B cell (primary cell): ENCODE results near the gene DDX24. TPM values are rescaled to one million over a fixed set of nuclear protein-coding genes. Genes with fewer than 3 reads are reported as not detected.

Experiments used
- ATAC-seq: fragments of 200-7000 bp; cut with Tn5 transposase; one replicate; pipeline ENCODE4 v1.10.0; 2021; ENCODE audit warnings: low read depth, mild to moderate bottlenecking, moderate number of reproducible peaks, moderate library complexity
- CTCF ChIA-PET: fragments of 350-600 bp; sonication (Branson Sonifier 250); formaldehyde crosslinking; loops from one replicate; lab custom pipeline; 2021; ENCODE audit warnings: antibody characterized with exemption, inconsistent platforms; lab: Charles Lee
- POLR2A ChIA-PET: fragments of 350-600 bp; sonication (Branson Sonifier 250); formaldehyde crosslinking; loops from one replicate; lab custom pipeline; 2021; ENCODE audit warnings: antibody characterized with exemption; lab: Charles Lee
- DNase-seq: peaks from one replicate; pipeline ENCODE4 v3.0.0; 2013
- H2AFZ ChIP-seq: 2 replicates; pipeline ENCODE4 v1.6.1; 2012; ENCODE audit warnings: mild to moderate bottlenecking, low read depth, low read length; ENCODE audit not compliant: insufficient read depth, poor library complexity, severe bottlenecking
- H3K27ac ChIP-seq, 2 donors: 1 replicate in 1 of 2; 2 replicates in 1 of 2; pipeline ENCODE4 v1.5.1; 2012 to 2013; ENCODE audit warnings: low read length in 2 of 2, mild to moderate bottlenecking in 2 of 2, moderate library complexity in 1 of 2
- H3K27me3 ChIP-seq, 4 experiments: fragments of 200-600 bp in 1 of 4; sonication (generic) in 1 of 4; replicated peaks in 1 of 4; 1 replicate in 2 of 4; 2 replicates in 2 of 4; pipeline versions ENCODE4 v1.6.1 to v1.7.0; 2013 to 2016; ENCODE audit warnings: low read length in 3 of 4, mild to moderate bottlenecking in 2 of 4, mixed read lengths in 1 of 4, moderate library complexity in 1 of 4; ENCODE audit not compliant: insufficient read depth in 4 of 4, control insufficient read depth in 3 of 4; ENCODE audit errors: control extremely low read depth in 1 of 4
- H3K36me3 ChIP-seq, 2 experiments: replicated peaks in 1 of 2; 1 replicate in 1 of 2; 2 replicates in 1 of 2; pipeline versions ENCODE4 v1.6.1 to v1.7.1; 2013; ENCODE audit warnings: low read length in 1 of 2; ENCODE audit not compliant: insufficient read depth in 2 of 2, control insufficient read depth in 1 of 2; ENCODE audit errors: control extremely low read depth in 1 of 2, extremely low read depth in 1 of 2
- H3K4me1 ChIP-seq, 2 donors: fragments of 200-600 bp in 1 of 2; sonication (generic) in 1 of 2; 1 replicate in 1 of 2; 2 replicates in 1 of 2; pipeline versions ENCODE4 v1.5.1 to v1.6.1; 2013 to 2017; ENCODE audit warnings: low read length in 2 of 2; ENCODE audit not compliant: control insufficient read depth in 2 of 2, insufficient read depth in 2 of 2
- H3K4me2 ChIP-seq: replicated peaks from 2 replicates; pipeline ENCODE3; 2012; ENCODE audit warnings: mild to moderate bottlenecking, low read depth, low read length; ENCODE audit not compliant: poor library complexity, severe bottlenecking
- H3K4me3 ChIP-seq, 5 experiments: fragments of 200-600 bp in 1 of 5; sonication (generic) in 1 of 5; 1 replicate in 3 of 5; 2 replicates in 2 of 5; pipeline versions ENCODE4 v1.5.1 to v1.7.0; 2011 to 2016; ENCODE audit warnings: low read length in 4 of 5, mild to moderate bottlenecking in 4 of 5, low read depth in 2 of 5, control low read depth in 1 of 5, moderate library complexity in 1 of 5; ENCODE audit not compliant: insufficient read depth in 1 of 5; ENCODE audit errors: control extremely low read depth in 1 of 5, extremely low read depth in 1 of 5
- H3K79me2 ChIP-seq: fragments of 200-600 bp; sonication (generic); one replicate; pipeline ENCODE4 v1.6.0; 2016; ENCODE audit warnings: low read length; ENCODE audit not compliant: control insufficient read depth, insufficient read depth
- H3K9ac ChIP-seq: fragments of 200-600 bp; sonication (generic); 2 replicates; pipeline ENCODE4 v1.6.1; 2017; ENCODE audit warnings: mild to moderate bottlenecking, low read length, moderate library complexity
- H3K9me3 ChIP-seq, 3 donors: one replicate each; pipeline versions ENCODE4 v1.6.1 to v1.7.1; 2013; ENCODE audit warnings: low read length in 2 of 3; ENCODE audit not compliant: control insufficient read depth in 2 of 3, insufficient read depth in 1 of 3; ENCODE audit errors: control extremely low read depth in 1 of 3
- H4K20me1 ChIP-seq: 2 replicates; pipeline ENCODE4 v1.6.0; 2012; ENCODE audit warnings: mild to moderate bottlenecking, low read length; ENCODE audit not compliant: insufficient read depth, control insufficient read depth, poor library complexity, severe bottlenecking
- H3K27ac Mint-ChIP-seq: one replicate; pipeline ENCODE4 v1.8.0; 2021; ENCODE audit warnings: mixed read lengths
- H3K27me3 Mint-ChIP-seq: one replicate; pipeline ENCODE4 v1.8.0; 2021; ENCODE audit warnings: mixed read lengths
- H3K4me1 Mint-ChIP-seq: one replicate; pipeline ENCODE4 v1.8.0; 2021; ENCODE audit warnings: mixed read lengths
- H3K4me3 Mint-ChIP-seq: one replicate; pipeline ENCODE4 v1.8.0; 2021; ENCODE audit warnings: mixed read lengths
- H3K9me3 Mint-ChIP-seq: one replicate; pipeline ENCODE4 v1.8.0; 2022; ENCODE audit warnings: mixed read lengths; ENCODE audit not compliant: insufficient read depth
- EZH2 ChIP-seq: IDR thresholded peaks from 2 replicates; pipeline ENCODE4 v1.6.1; 2012; ENCODE audit warnings: borderline replicate concordance, low read depth, mild to moderate bottlenecking, moderate library complexity, low read length; ENCODE audit not compliant: insufficient read depth, poor library complexity, severe bottlenecking
- WGBS: methylation state at CpG from one replicate; pipeline ENCODE4 v1.1.5; 2013; ENCODE audit warnings: missing lambda C conversion rate; ENCODE audit not compliant: insufficient coverage; 5-methylcytosine and 5-hydroxymethylcytosine counted together
- intact Hi-C: fragments of 100-400 bp; cut with micrococcal nuclease; formaldehyde crosslinking; loops from one replicate; pipeline ENCODE4 v1.10.0; 2022
- polyA plus RNA-seq: library from polyadenylated mRNA; depleted of rRNA; stranded (reverse); fragments of >200 nt; gene quantifications from 2 replicates; pipeline ENCODE4 v1.2.3, GENCODE V29; 2012
- total RNA-seq, 2 donors: library from RNA; stranded (reverse); fragments of 120-200 nt in 1 of 2; gene quantifications; 1 replicate in 1 of 2; 2 replicates in 1 of 2; pipeline versions ENCODE4 v1.2.3 to v1.2.4, GENCODE V29; 2013 to 2022
- TF ChIP-seq, protein P1 (sequence below): fragments of 200-600 bp; IDR thresholded peaks from one replicate; pipeline ENCODE4 v1.8.0; 2022; ENCODE audit warnings: antibody characterized with exemption, mild to moderate bottlenecking

DDX24 gene
- total and polyA plus RNA-seq, 2 donors (not counting 1 experiment from before 2014, with no cell fraction given), result 145 to 211 TPM

DNA sequence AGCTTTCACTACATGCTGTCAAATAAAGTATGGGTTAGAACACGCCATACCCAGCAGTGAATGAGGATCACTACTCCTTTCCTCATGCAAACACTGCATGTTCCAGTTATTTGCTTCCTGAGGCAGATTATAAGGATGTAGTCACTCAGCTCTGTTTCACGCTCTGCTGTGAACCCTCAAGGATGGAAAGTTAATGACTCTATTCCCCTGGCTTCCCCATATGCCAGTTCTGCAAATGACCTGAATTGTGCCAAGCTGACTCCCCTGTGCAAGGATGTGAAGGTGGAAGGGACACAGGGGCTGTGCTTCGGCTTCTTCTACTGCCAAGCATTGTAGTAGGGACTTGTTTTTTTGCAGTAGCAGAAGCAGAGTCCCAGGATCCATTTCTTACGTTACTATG, 6.9 kb upstream of the DDX24 start:
- Histone ChIP-seq H3K9me3 (no peaks in the 10 kb centered on the region), H2AFZ (no peak overlapping the region), H3K9ac (no peak overlapping the region), H3K4me1 (no peaks in the 10 kb centered on the region), H3K4me3 (no peak overlapping the region), H4K20me1 (no peaks in the 10 kb centered on the region), H3K36me3 (no peaks in the 10 kb centered on the region), H3K4me2 (no peak overlapping the region), H3K79me2 (no peaks in the 10 kb centered on the region), H3K27ac (no peak overlapping the region), H3K27me3 (no peaks in the 10 kb centered on the region)
- CTCF ChIA-PET, result interaction anchor here (1.3 kb wide), 1 partner anchor 44 kb away, joined by 4 read pairs; no protein-coding TSS in a partner anchor
- Mint-ChIP-seq H3K27ac (no peak overlapping the region), H3K27me3 (no peaks in the 10 kb centered on the region), H3K4me1 (no peaks in the 10 kb centered on the region), H3K9me3 (no peaks in the 10 kb centered on the region), H3K4me3 (no peak overlapping the region)
- intact Hi-C loops, result no loop called here
- POLR2A ChIA-PET, result no interaction called here
- WGBS, result 79% methylated on average over 3 of the region's 4 CpGs
- DNase-seq (no peak), ATAC-seq (no peak)
- no peak for TF ChIP-seq EZH2
- TF ChIP-seq, protein P1, sequence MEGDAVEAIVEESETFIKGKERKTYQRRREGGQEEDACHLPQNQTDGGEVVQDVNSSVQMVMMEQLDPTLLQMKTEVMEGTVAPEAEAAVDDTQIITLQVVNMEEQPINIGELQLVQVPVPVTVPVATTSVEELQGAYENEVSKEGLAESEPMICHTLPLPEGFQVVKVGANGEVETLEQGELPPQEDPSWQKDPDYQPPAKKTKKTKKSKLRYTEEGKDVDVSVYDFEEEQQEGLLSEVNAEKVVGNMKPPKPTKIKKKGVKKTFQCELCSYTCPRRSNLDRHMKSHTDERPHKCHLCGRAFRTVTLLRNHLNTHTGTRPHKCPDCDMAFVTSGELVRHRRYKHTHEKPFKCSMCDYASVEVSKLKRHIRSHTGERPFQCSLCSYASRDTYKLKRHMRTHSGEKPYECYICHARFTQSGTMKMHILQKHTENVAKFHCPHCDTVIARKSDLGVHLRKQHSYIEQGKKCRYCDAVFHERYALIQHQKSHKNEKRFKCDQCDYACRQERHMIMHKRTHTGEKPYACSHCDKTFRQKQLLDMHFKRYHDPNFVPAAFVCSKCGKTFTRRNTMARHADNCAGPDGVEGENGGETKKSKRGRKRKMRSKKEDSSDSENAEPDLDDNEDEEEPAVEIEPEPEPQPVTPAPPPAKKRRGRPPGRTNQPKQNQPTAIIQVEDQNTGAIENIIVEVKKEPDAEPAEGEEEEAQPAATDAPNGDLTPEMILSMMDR, result no peak

DNA sequence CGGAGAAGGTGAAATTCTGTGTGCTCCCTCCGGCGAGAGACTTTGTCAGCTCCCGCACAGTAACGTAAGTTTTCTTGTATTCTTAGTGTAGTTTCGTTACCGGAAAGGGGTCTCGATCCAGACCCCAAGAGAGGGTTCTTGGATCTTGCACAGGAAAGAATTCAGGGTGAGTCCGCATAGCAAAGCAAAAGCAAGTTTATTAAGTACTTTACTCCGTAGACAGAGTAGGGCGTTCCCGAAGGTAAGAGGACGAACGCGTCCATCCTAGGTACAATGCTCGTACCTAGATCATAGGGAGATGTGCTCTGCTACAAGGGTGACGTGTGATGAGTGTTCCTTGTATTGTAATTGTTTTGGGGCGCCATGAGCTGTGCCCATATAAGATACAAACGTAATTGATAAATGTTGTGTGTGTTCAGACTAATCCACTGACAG, 401 bp upstream of the DDX24 start:
- Histone ChIP-seq H3K4me2 (peak overlapping the region; percentile 83), H3K9ac (peak overlapping the region; percentile 93), H3K4me1 (peaks cover 36 to 43% of the 10 kb centered on the region in 2 donors), H3K9me3 (peaks cover 0 to 1% (median 0%) of the 10 kb centered on the region in 3 donors), H3K79me2 (peaks cover 59% of the 10 kb centered on the region), H3K27ac (peak overlapping the region; percentile 83 to 93), H2AFZ (peak overlapping the region; percentile 93), H3K27me3 (no peaks in the 10 kb centered on the region), H3K36me3 (peaks cover 5 to 27% of the 10 kb centered on the region in 2 experiments), H4K20me1 (peaks cover 36% of the 10 kb centered on the region), H3K4me3 (peak overlapping the region; percentile 91 to 99 (median 97))
- Mint-ChIP-seq H3K4me3 (peak overlapping the region; percentile 97), H3K27ac (peak overlapping the region; percentile 97), H3K27me3 (no peaks in the 10 kb centered on the region), H3K9me3 (no peaks in the 10 kb centered on the region), H3K4me1 (peaks cover 41% of the 10 kb centered on the region)
- TF ChIP-seq, protein P1, result no peak
- no peak for TF ChIP-seq EZH2
- intact Hi-C loops, result loop anchor here (1.0 to 2.0 kb wide), 6 partner anchors 48 to 142 kb away; partner anchors contain the start of genes IFI27L2, OTUB2 and PPP4R4
- CTCF ChIA-PET, result interaction anchor here (0.7 to 2.0 kb wide), 8 partner anchors 45 to 647 kb away, joined by 3 to 9 read pairs (median 3); partner anchors contain the start of gene OTUB2
- ATAC-seq (no peak), DNase-seq (no peak)
- WGBS, result under 1% methylated on average over 16 of the region's 19 CpGs
- POLR2A ChIA-PET, result no interaction called here
